ENCODE data around the gene JADE2.

DNA sequence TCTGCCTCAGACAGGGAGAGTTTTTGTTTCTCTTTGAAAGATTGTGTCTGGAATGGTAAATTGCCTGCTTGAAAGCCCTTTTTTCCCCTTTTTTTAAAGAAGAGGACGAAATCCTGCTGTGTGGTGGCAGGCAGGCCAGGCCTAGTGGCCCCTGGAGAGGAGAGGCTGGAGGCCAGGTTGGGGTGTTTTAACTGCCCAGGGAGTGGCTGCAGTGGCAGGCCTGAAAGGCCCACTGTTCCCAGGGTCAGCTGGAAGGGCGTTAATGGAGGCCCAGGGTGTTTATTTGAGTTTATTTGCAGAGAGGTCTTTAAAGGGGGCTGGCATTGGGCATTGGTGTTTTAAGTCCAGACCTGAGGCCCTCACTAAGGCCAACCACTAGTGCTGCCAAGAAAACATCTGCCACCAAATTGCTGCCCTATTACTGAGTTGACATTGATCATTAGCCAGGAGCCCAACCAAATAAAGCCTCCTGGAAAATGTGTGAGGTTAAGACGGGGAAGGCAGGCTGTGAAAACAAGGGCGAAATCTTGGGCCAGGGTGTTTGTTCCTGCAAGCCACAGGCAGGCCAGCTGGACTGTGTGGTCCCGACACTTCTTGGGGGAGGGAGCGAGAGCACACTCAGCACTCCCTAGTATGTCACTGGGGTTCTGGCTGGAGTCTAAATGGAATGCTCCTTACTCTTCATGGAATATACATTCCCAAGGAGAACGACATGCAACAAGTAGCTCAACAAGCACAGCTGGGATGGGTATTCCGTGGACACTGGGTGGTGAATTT lies 5.0 kb downstream of the JADE2 start:
- TF ChIP-seq, protein P1, sequence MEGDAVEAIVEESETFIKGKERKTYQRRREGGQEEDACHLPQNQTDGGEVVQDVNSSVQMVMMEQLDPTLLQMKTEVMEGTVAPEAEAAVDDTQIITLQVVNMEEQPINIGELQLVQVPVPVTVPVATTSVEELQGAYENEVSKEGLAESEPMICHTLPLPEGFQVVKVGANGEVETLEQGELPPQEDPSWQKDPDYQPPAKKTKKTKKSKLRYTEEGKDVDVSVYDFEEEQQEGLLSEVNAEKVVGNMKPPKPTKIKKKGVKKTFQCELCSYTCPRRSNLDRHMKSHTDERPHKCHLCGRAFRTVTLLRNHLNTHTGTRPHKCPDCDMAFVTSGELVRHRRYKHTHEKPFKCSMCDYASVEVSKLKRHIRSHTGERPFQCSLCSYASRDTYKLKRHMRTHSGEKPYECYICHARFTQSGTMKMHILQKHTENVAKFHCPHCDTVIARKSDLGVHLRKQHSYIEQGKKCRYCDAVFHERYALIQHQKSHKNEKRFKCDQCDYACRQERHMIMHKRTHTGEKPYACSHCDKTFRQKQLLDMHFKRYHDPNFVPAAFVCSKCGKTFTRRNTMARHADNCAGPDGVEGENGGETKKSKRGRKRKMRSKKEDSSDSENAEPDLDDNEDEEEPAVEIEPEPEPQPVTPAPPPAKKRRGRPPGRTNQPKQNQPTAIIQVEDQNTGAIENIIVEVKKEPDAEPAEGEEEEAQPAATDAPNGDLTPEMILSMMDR (conservative IDR thresholded peaks at IDR 0.05; ENCODE audit: low read depth in 2 of 2): no peak
- TF ChIP-seq EZH2phosphoT487 (IDR thresholded peaks at IDR 0.05; ENCODE audit: unreplicated experiment) (no peak), REST (IDR thresholded peaks at IDR 0.05; ENCODE audit: unreplicated experiment) (no peak), POLR2AphosphoS5 (IDR thresholded peaks at IDR 0.05; ENCODE audit: low read depth) (no peak), CREB1 (CRISPR knock-in tag; IDR thresholded peaks at IDR 0.05; ENCODE audit: low read depth) (no peak), EZH2 (IDR thresholded peaks at IDR 0.05; ENCODE audit: low read depth, unreplicated experiment) (no peak), JUNB (IDR thresholded peaks at IDR 0.05; ENCODE audit: unreplicated experiment) (no peak)
- TF ChIP-seq, protein P2, sequence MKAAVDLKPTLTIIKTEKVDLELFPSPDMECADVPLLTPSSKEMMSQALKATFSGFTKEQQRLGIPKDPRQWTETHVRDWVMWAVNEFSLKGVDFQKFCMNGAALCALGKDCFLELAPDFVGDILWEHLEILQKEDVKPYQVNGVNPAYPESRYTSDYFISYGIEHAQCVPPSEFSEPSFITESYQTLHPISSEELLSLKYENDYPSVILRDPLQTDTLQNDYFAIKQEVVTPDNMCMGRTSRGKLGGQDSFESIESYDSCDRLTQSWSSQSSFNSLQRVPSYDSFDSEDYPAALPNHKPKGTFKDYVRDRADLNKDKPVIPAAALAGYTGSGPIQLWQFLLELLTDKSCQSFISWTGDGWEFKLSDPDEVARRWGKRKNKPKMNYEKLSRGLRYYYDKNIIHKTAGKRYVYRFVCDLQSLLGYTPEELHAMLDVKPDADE (IDR thresholded peaks at IDR 0.05): no peak

Measured in GM23338 (cell line).